Smooth muscle cell (in vitro differentiated cells): Measurements from ENCODE around the gene HEXD. TPM values are rescaled to one million over a fixed set of nuclear protein-coding genes. Genes with fewer than 3 reads are reported as not detected.

Source experiments
- DNase-seq: peaks from one replicate; lab custom pipeline; 2025; ENCODE audit not compliant: unreplicated experiment; lab: John Stamatoyannopoulos, UW
- H2AFZ ChIP-seq: fragments of 200-600 bp; sonication (generic); 2 replicates; pipeline ENCODE4 v1.6.0; 2016; ENCODE audit warnings: antibody characterized with exemption, low read depth, mild to moderate bottlenecking
- H3F3A ChIP-seq: fragments of 200-600 bp; sonication (generic); 2 replicates; pipeline ENCODE4 v1.6.0; 2017; ENCODE audit warnings: antibody characterized with exemption, low read depth
- H3K27ac ChIP-seq: fragments of 200-600 bp; sonication (generic); 2 replicates; pipeline ENCODE4 v1.5.1; 2016; ENCODE audit warnings: low read depth, mild to moderate bottlenecking
- H3K27me3 ChIP-seq: fragments of 200-600 bp; sonication (generic); 2 replicates; pipeline ENCODE4 v1.6.1; 2016; ENCODE audit warnings: low read depth, mild to moderate bottlenecking
- H3K36me3 ChIP-seq: fragments of 200-600 bp; sonication (generic); 2 replicates; pipeline ENCODE4 v1.5.1; 2016; ENCODE audit warnings: low read depth
- H3K4me1 ChIP-seq: fragments of 200-600 bp; sonication (generic); 2 replicates; pipeline ENCODE4 v1.5.1; 2016; ENCODE audit warnings: low read depth
- H3K4me2 ChIP-seq: fragments of 200-600 bp; sonication (generic); 2 replicates; pipeline ENCODE4 v1.6.0; 2016; ENCODE audit warnings: mild to moderate bottlenecking
- H3K4me3 ChIP-seq: fragments of 200-600 bp; sonication (generic); 2 replicates; pipeline ENCODE4 v1.5.1; 2016; ENCODE audit warnings: mild to moderate bottlenecking
- H3K79me2 ChIP-seq: fragments of 200-600 bp; sonication (generic); 2 replicates; pipeline ENCODE4 v1.6.0; 2016; ENCODE audit warnings: low read depth, mild to moderate bottlenecking
- H3K9ac ChIP-seq: fragments of 200-600 bp; sonication (generic); 2 replicates; pipeline ENCODE4 v1.6.0; 2016; ENCODE audit warnings: low read depth
- H3K9me3 ChIP-seq: fragments of 200-600 bp; sonication (generic); replicated peaks from 2 replicates; pipeline ENCODE4 v1.5.1; 2016; ENCODE audit warnings: low read depth
- H4K20me1 ChIP-seq: fragments of 200-600 bp; sonication (generic); 2 replicates; pipeline ENCODE4 v1.6.0; 2016; ENCODE audit warnings: low read depth
- CTCF ChIP-seq: fragments of 200-600 bp; sonication (generic); IDR thresholded peaks from 2 replicates; pipeline ENCODE4 v1.5.1; 2017; ENCODE audit warnings: borderline replicate concordance, mild to moderate bottlenecking, antibody characterized with exemption; ENCODE audit not compliant: insufficient read depth, poor library complexity, severe bottlenecking
- WGBS: methylation state at CpG from one replicate; pipeline ENCODE4 v1.1.7; 2016; ENCODE audit warnings: low lambda C conversion rate; 5-methylcytosine and 5-hydroxymethylcytosine counted together
- polyA plus RNA-seq: library from polyadenylated mRNA; unstranded; fragments of >200 nt; fragmentation: Nextera tagmentation; extraction: Ambion mirVana; gene quantifications from 2 replicates; pipeline ENCODE4 v1.2.1, GENCODE V29; 2016
- total RNA-seq: library from RNA; depleted of rRNA; stranded (reverse); fragments of >200 nt; gene quantifications from 2 replicates; pipeline ENCODE4 v1.2.3, GENCODE V29; 2014

Gene HEXD
- total and polyA plus RNA-seq, 2 experiments from 2014 or later = 1.5 to 9.2 TPM

- no peaks in the 10 kb centered on the region for H3K9me3 ChIP-seq
- no peak overlapping the region for H3K9ac ChIP-seq
- 94% methylated on average over 35 of the region's 35 CpGs for WGBS
- no peaks in the 10 kb centered on the region for H3K36me3 ChIP-seq
- no peaks in the 10 kb centered on the region for H3K27me3 ChIP-seq
- no peak overlapping the region for H2AFZ ChIP-seq
- H3K4me3 ChIP-seq = no peak overlapping the region
- no peak for TF ChIP-seq CTCF
- no peak overlapping the region for H3K4me2 ChIP-seq
- no peak overlapping the region for H3K27ac ChIP-seq
- no peaks in the 10 kb centered on the region for H3F3A ChIP-seq
- no peaks in the 10 kb centered on the region for H4K20me1 ChIP-seq
- H3K4me1 ChIP-seq = peaks cover 2% of the 10 kb centered on the region
- DNase-seq = no peak
- peaks cover 7% of the 10 kb centered on the region for H3K79me2 ChIP-seq
Observed at GRCh38 chr17:82444284-82444893, 26.2 kb downstream of the HEXD start.

GRCh38 chr17:82444941-82445521 lies 26.9 kb downstream of the HEXD start:
- no peak overlapping the region for H3K4me2 ChIP-seq
- H2AFZ ChIP-seq = no peak overlapping the region
- H3F3A ChIP-seq = no peaks in the 10 kb centered on the region
- no peaks in the 10 kb centered on the region for H3K9me3 ChIP-seq
- H4K20me1 ChIP-seq = no peaks in the 10 kb centered on the region
- DNase-seq = no peak
- H3K4me3 ChIP-seq = no peak overlapping the region
- WGBS = 95% methylated on average over 19 of the region's 19 CpGs
- no peak overlapping the region for H3K9ac ChIP-seq
- peaks cover 9% of the 10 kb centered on the region for H3K4me1 ChIP-seq
- no peaks in the 10 kb centered on the region for H3K36me3 ChIP-seq
- no peak for TF ChIP-seq CTCF
- H3K79me2 ChIP-seq = peaks cover 13% of the 10 kb centered on the region
- H3K27ac ChIP-seq = no peak overlapping the region
- H3K27me3 ChIP-seq = no peaks in the 10 kb centered on the region

- 94% methylated on average over 13 of the region's 13 CpGs for WGBS
- H3K4me1 ChIP-seq = peaks cover 9% of the 10 kb centered on the region
- no peaks in the 10 kb centered on the region for H3K36me3 ChIP-seq
- no peak overlapping the region for H3K9ac ChIP-seq
- no peak overlapping the region for H3K4me3 ChIP-seq
- no peak overlapping the region for H3K27ac ChIP-seq
- no peak overlapping the region for H3K4me2 ChIP-seq
- no peaks in the 10 kb centered on the region for H3F3A ChIP-seq
- TF ChIP-seq CTCF = no peak
- H3K79me2 ChIP-seq = peaks cover 17% of the 10 kb centered on the region
- H4K20me1 ChIP-seq = no peaks in the 10 kb centered on the region
- H3K27me3 ChIP-seq = no peaks in the 10 kb centered on the region
- no peaks in the 10 kb centered on the region for H3K9me3 ChIP-seq
- no peak overlapping the region for H2AFZ ChIP-seq
- DNase-seq = no peak
Observed at GRCh38 chr17:82445542-82445941, 27.4 kb downstream of the HEXD start.

- Histone ChIP-seq H3K4me2 (no peak overlapping the region), H4K20me1 (no peaks in the 10 kb centered on the region), H3K4me1 (peaks cover 13% of the 10 kb centered on the region), H3K79me2 (peaks cover 17% of the 10 kb centered on the region), H3K27ac (no peak overlapping the region), H3K27me3 (no peaks in the 10 kb centered on the region), H3K4me3 (no peak overlapping the region), H3K36me3 (no peaks in the 10 kb centered on the region), H2AFZ (no peak overlapping the region), H3K9me3 (no peaks in the 10 kb centered on the region), H3K9ac (no peak overlapping the region), H3F3A (no peaks in the 10 kb centered on the region)
- no peak for TF ChIP-seq CTCF
- DNase-seq = no peak
- 95% methylated on average over 15 of the region's 15 CpGs for WGBS
Observed at GRCh38 chr17:82446124-82446523, 28.0 kb downstream of the HEXD start.
